Gastroesophageal sphincter (tissue), 3 donors: ENCODE data around the gene IRF2.

ENCODE experiments used
- CTCF ChIP-seq, 4 experiments: fragments of 200-600 bp in 2 of 4; fragments of 450-650 bp in 2 of 4; sonication (generic) in 1 of 4; IDR thresholded peaks; one replicate each; pipeline ENCODE4 v1.5.1; 2017 to 2019; ENCODE audit warnings: antibody characterized with exemption in 4 of 4, mild to moderate bottlenecking in 2 of 4, moderate library complexity in 2 of 4
- EP300 ChIP-seq: sonication (generic); formaldehyde crosslinking; IDR thresholded peaks from one replicate; pipeline ENCODE4 v1.6.1; 2017; ENCODE audit warnings: antibody characterized with exemption, mild to moderate bottlenecking

- TF ChIP-seq CTCF (IDR thresholded peaks at IDR 0.05): no peak
- TF ChIP-seq EP300: no peak
Observed at GRCh38 chr4:184452740-184453139, 21.6 kb downstream of the IRF2 start.
